Astrocyte (in vitro differentiated cells and primary cell): ENCODE data around the gene IFNGR2. TPM values are rescaled to one million over a fixed set of nuclear protein-coding genes. Genes with fewer than 3 reads are reported as not detected.

Experiments used
- DNase-seq: peaks from one replicate; pipeline ENCODE4 v3.0.0-alpha.2; 2010; ENCODE audit warnings: low read depth
- FAIRE-seq: peaks from 2 replicates; lab custom pipeline; 2011; peaks lifted over from hg19 to GRCh38; lab: Jason Lieb, UNC
- H2AFZ ChIP-seq: 2 replicates; pipeline ENCODE4 v1.6.0; 2012; ENCODE audit warnings: low read depth, low read length, inconsistent platforms
- H3K27ac ChIP-seq: 2 replicates; pipeline ENCODE4 v1.5.1; 2011; ENCODE audit warnings: low read depth, low read length, inconsistent platforms
- H3K27me3 ChIP-seq: 2 replicates; pipeline ENCODE4 v1.6.0; 2011; ENCODE audit warnings: low read length, inconsistent platforms; ENCODE audit not compliant: insufficient read depth
- H3K36me3 ChIP-seq: 2 replicates; pipeline ENCODE4 v1.5.1; 2011; ENCODE audit warnings: low read length, inconsistent platforms; ENCODE audit not compliant: insufficient read depth
- H3K4me1 ChIP-seq: 2 replicates; pipeline ENCODE4 v1.5.1; 2011; ENCODE audit warnings: low read length, inconsistent platforms; ENCODE audit not compliant: insufficient read depth
- H3K4me2 ChIP-seq: 2 replicates; pipeline ENCODE4 v1.6.0; 2012; ENCODE audit warnings: low read length, inconsistent platforms
- H3K4me3 ChIP-seq: 2 replicates; pipeline ENCODE4 v1.5.1; 2011; ENCODE audit warnings: low read depth, mild to moderate bottlenecking, low read length, inconsistent platforms; ENCODE audit not compliant: insufficient read depth
- H3K79me2 ChIP-seq: 2 replicates; pipeline ENCODE4 v1.6.0; 2012; ENCODE audit warnings: mild to moderate bottlenecking, low read length, inconsistent platforms; ENCODE audit not compliant: insufficient read depth
- H3K9ac ChIP-seq: 2 replicates; pipeline ENCODE4 v1.6.0; 2012; ENCODE audit warnings: mild to moderate bottlenecking, low read length, inconsistent platforms
- H3K9me3 ChIP-seq: 2 replicates; pipeline ENCODE4 v1.5.1; 2012; ENCODE audit warnings: low read depth, mild to moderate bottlenecking, low read length, inconsistent platforms; ENCODE audit not compliant: insufficient read depth
- H4K20me1 ChIP-seq: 2 replicates; pipeline ENCODE4 v1.6.0; 2012; ENCODE audit warnings: low read length, inconsistent platforms; ENCODE audit not compliant: insufficient read depth
- H3K27ac Mint-ChIP-seq: one replicate; pipeline ENCODE4 v1.8.0; 2021; ENCODE audit warnings: mild to moderate bottlenecking, mixed read lengths; ENCODE audit not compliant: unreplicated experiment
- H3K27me3 Mint-ChIP-seq: one replicate; pipeline ENCODE4 v1.8.0; 2021; ENCODE audit warnings: low read depth, mixed read lengths; ENCODE audit not compliant: unreplicated experiment
- H3K36me3 Mint-ChIP-seq: one replicate; pipeline ENCODE4 v1.8.0; 2021; ENCODE audit warnings: low read depth, mixed read lengths; ENCODE audit not compliant: unreplicated experiment
- H3K4me1 Mint-ChIP-seq: one replicate; pipeline ENCODE4 v1.8.0; 2021; ENCODE audit warnings: low read depth, mixed read lengths; ENCODE audit not compliant: unreplicated experiment
- H3K4me3 Mint-ChIP-seq: one replicate; pipeline ENCODE4 v1.8.0; 2021; ENCODE audit warnings: mild to moderate bottlenecking, moderate library complexity, mixed read lengths; ENCODE audit not compliant: unreplicated experiment
- H3K9me3 Mint-ChIP-seq: one replicate; pipeline ENCODE4 v1.8.0; 2021; ENCODE audit warnings: mild to moderate bottlenecking, mixed read lengths; ENCODE audit not compliant: unreplicated experiment
- CTCF ChIP-seq: IDR thresholded peaks from 2 replicates; pipeline ENCODE4 v1.5.1; 2011; ENCODE audit warnings: low read depth, mild to moderate bottlenecking, inconsistent platforms, low read length, moderate library complexity; ENCODE audit not compliant: insufficient read depth
- EZH2 ChIP-seq: IDR thresholded peaks from 2 replicates; pipeline ENCODE4 v1.6.1; 2012; ENCODE audit warnings: mild to moderate bottlenecking, low read length, inconsistent platforms; ENCODE audit not compliant: insufficient read depth
- total RNA-seq: library from RNA; stranded (reverse); gene quantifications from 2 replicates; pipeline ENCODE4 v1.2.1, GENCODE V29; 2021

Gene IFNGR2
- total RNA-seq, 1 donor from 2014 or later = 58.9 TPM

- no peaks in the 10 kb centered on the region for H3K9me3 Mint-ChIP-seq
- H3K36me3 Mint-ChIP-seq = no peaks in the 10 kb centered on the region
- FAIRE-seq (no peak), DNase-seq (no peak)
- peak overlapping the region; percentile 92 for H3K4me3 Mint-ChIP-seq
- Histone ChIP-seq H3K27ac (no peak overlapping the region), H2AFZ (peak overlapping the region; percentile 82), H4K20me1 (peaks cover 12% of the 10 kb centered on the region), H3K79me2 (peaks cover 39% of the 10 kb centered on the region), H3K4me2 (peak overlapping the region; percentile 88), H3K27me3 (no peaks in the 10 kb centered on the region), H3K4me3 (peak overlapping the region; percentile 91), H3K36me3 (no peaks in the 10 kb centered on the region), H3K4me1 (peaks cover 9% of the 10 kb centered on the region), H3K9ac (peak overlapping the region; percentile 94), H3K9me3 (no peaks in the 10 kb centered on the region)
- H3K27ac Mint-ChIP-seq = no peak overlapping the region
- TF ChIP-seq CTCF (no peak), EZH2 (no peak)
- no peaks in the 10 kb centered on the region for H3K27me3 Mint-ChIP-seq
- H3K4me1 Mint-ChIP-seq = peaks cover 11% of the 10 kb centered on the region
These were observed 75.0 kb downstream of the IFNGR2 start for GRCh38 chr21:33478182-33478581.

- Histone ChIP-seq H3K27ac (peak overlapping the region; percentile 86), H4K20me1 (peaks cover 7% of the 10 kb centered on the region), H3K4me2 (peak overlapping the region; percentile 88), H3K4me1 (peaks cover 9% of the 10 kb centered on the region), H2AFZ (peak overlapping the region; percentile 82), H3K4me3 (peak overlapping the region; percentile 91), H3K27me3 (no peaks in the 10 kb centered on the region), H3K9me3 (no peaks in the 10 kb centered on the region), H3K79me2 (peaks cover 31% of the 10 kb centered on the region), H3K36me3 (no peaks in the 10 kb centered on the region), H3K9ac (peak overlapping the region; percentile 94)
- TF ChIP-seq CTCF (no peak), EZH2 (no peak)
- Mint-ChIP-seq H3K27ac (peak overlapping the region; percentile 66), H3K4me1 (peaks cover 11% of the 10 kb centered on the region), H3K36me3 (no peaks in the 10 kb centered on the region), H3K4me3 (peak overlapping the region; percentile 92), H3K9me3 (no peaks in the 10 kb centered on the region), H3K27me3 (no peaks in the 10 kb centered on the region)
- DNase-seq (peak; percentile 8), FAIRE-seq (no peak)
These were observed 75.9 kb downstream of the IFNGR2 start for GRCh38 chr21:33478935-33479678.
